Memory B cell (primary cell): Measurements from ENCODE around the gene PRRX2.
A peak's percentile ranks its signal among the peaks of the same experiment; 100 is the strongest.

Experiments used
- ATAC-seq: fragments of 150-1000 bp; cut with Tn5 transposase; 2 replicates; pipeline ENCODE4 v1.10.0; 2021; ENCODE audit warnings: low read depth, mild to moderate bottlenecking, moderate library complexity
- DNase-seq, 2 donors: peaks; one replicate each; pipeline ENCODE4 v3.0.0; 2022; ENCODE audit warnings: low spot score in 2 of 2
- H3K27ac Mint-ChIP-seq: one replicate; pipeline ENCODE4 v1.8.0; 2022; ENCODE audit warnings: mild to moderate bottlenecking, moderate library complexity, mixed read lengths
- H3K27me3 Mint-ChIP-seq: one replicate; pipeline ENCODE4 v1.8.0; 2022; ENCODE audit warnings: mixed read lengths
- H3K36me3 Mint-ChIP-seq: one replicate; pipeline ENCODE4 v1.8.0; 2022; ENCODE audit warnings: mild to moderate bottlenecking, mixed read lengths
- H3K4me1 Mint-ChIP-seq: one replicate; pipeline ENCODE4 v1.8.0; 2022; ENCODE audit warnings: mixed read lengths
- H3K4me3 Mint-ChIP-seq: one replicate; pipeline ENCODE4 v1.8.0; 2022; ENCODE audit warnings: mild to moderate bottlenecking, moderate library complexity, mixed read lengths
- H3K9me3 Mint-ChIP-seq: one replicate; pipeline ENCODE4 v1.8.0; 2022; ENCODE audit warnings: mixed read lengths

The PRRX2 gene

DNA sequence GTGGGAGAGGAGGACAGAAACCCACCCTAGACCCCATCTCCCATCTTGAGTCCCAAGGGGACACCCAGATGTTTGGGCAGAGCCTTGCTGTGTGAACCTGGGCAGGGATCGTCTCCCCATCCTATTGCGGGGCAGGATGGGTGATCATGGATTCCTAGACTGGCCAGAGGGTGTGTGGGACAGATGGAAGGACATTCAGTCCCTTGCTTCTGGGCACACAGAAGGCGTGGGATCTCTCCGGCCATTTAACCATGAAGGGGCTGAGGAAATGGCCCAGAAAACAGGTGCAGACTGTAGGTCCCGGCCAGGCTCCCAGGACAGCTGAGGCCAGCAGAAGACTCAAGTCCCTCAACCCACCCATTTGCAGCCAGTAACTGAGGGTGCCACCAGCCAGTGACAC, 57.5 kb downstream of the PRRX2 start:
- H3K27me3 Mint-ChIP-seq: peaks cover 12% of the 10 kb centered on the region
- no peak overlapping the region for H3K27ac Mint-ChIP-seq
- no peak overlapping the region for H3K4me3 Mint-ChIP-seq
- no peak for DNase-seq
- no peak for ATAC-seq
- no peaks in the 10 kb centered on the region for H3K4me1 Mint-ChIP-seq
- H3K9me3 Mint-ChIP-seq: no peaks in the 10 kb centered on the region
- no peaks in the 10 kb centered on the region for H3K36me3 Mint-ChIP-seq

DNA sequence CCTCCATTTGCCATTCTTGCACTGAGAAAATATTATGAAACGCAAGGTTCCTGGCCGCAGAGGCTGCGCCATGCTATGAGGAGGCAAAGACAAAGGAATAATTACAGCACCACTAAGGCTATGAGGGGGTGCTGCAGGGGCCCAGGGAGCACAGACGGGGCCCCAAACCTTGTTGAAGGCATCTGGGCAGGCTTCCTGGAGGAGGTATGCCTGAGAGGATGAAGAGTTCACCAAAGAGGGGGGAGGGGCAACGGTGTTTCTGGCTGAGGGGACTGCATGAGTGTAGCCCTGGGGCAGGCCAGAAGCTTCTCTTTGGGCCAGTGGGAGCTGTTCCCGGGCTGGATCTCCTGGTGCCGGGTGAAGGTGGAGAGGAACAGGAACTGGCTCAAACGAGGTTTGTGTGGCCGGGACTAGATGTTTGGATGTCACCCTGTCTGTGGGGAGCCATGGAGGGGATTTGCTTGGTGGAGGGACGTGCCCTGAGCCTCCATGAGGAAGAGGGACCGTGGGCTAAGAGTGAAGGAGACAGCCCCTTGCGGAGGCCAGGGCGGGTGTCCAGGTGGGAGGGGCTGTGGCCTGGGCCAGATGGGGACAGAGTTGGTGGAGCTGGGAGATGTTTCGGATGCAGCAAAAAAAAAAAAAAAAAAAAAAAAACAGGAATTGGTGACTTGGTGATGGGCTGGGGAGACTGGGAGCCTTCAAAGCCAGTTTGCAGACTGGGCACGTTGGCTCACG, 59.2 kb downstream of the PRRX2 start:
- ATAC-seq (no peak), DNase-seq (no peak)
- Mint-ChIP-seq H3K36me3 (no peaks in the 10 kb centered on the region), H3K27ac (no peak overlapping the region), H3K9me3 (no peaks in the 10 kb centered on the region), H3K27me3 (peaks cover 12% of the 10 kb centered on the region), H3K4me3 (no peak overlapping the region), H3K4me1 (no peaks in the 10 kb centered on the region)

DNA sequence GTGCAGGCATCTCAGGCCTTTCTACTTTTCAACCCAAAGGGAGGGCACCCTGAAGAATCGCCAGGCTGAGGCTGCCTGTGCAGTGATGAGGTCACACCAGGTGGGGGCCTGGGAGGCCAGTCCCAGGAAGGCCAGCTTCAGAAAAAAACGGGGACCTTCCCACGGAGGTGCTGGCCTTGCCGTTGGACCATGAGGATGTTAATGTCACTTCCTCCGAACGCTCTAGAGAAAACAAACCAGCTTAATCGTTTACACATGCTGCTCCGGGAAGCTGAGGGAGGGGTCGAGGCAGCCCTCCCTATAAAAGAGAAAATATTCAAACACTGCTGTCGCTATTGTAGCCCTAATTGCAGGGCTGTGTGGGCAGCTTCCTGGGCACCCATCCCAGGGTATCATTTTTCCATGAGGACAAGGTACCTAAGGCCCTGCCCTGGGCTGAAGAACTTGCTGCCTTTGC, 60.4 kb downstream of the PRRX2 start:
- Mint-ChIP-seq H3K36me3 (no peaks in the 10 kb centered on the region), H3K27ac (no peak overlapping the region), H3K4me1 (no peaks in the 10 kb centered on the region), H3K9me3 (no peaks in the 10 kb centered on the region), H3K27me3 (peaks cover 9% of the 10 kb centered on the region), H3K4me3 (no peak overlapping the region)
- DNase-seq: no peak
- ATAC-seq: no peak

DNA sequence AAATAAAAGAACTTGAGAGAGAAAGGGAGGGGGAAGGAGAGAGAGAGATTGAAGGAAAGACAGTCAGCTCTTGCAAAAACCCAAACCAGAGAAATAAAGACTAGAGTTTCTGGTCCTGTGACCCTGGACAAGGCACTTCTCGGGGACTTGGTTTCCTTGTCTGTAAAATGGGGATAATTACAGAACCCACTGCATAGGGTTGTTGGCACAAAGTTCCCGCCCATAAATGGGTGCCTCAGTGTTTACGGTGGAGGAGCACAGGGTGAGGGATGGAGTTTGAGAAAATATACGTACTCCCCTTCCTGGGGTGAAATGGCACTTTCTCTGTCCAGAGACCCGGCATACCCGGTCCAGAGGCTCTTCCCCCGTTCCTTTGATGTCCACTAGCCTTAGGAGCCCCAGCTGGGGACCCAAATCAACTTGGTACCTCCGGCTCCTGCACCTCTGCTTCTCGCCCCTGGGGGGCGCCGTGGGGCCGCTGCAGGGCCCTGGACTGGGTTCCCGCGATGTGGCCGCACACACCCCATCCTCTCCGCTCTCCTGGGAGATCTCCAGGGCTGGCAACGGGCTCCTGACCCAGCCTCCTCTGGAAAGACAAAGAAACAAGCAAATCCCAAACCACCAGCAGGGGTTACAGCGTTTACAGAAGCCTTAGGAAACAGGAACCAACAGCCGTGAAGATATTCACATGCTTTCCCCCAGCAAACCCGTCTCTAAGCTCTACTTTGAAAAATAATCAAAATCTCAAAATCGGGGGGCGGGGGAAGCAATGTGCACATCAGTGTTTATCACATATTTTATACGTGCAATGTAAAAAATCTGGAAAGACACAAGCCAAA, 61.1 kb downstream of the PRRX2 start:
- Mint-ChIP-seq H3K27ac (no peak overlapping the region), H3K4me1 (no peaks in the 10 kb centered on the region), H3K27me3 (peaks cover 12% of the 10 kb centered on the region), H3K9me3 (no peaks in the 10 kb centered on the region), H3K36me3 (no peaks in the 10 kb centered on the region), H3K4me3 (no peak overlapping the region)
- ATAC-seq (peak; percentile 81), DNase-seq (peak; percentile 51 to 59)

DNA sequence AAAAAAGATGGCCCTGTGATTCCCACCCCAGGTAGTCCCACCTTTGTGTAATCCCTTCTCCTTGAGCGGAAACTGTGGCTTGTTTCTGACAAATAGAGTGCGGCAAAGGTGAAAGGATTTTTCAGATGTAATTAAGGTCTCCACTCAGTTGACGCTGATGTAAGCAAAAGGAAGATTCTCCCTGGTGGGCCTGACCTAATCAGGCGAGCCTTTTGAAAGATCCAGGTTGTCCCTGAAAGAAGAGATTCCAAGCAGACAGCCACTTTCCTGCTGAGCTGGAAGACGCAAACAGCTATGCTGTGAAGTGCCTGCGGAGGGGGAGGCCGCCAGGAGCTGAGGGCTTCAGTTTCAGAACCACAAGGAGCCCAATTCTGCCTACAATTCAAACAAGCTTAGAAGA, 63.3 kb downstream of the PRRX2 start:
- DNase-seq (no peak), ATAC-seq (no peak)
- Mint-ChIP-seq H3K27ac (no peak overlapping the region), H3K9me3 (no peaks in the 10 kb centered on the region), H3K4me1 (no peaks in the 10 kb centered on the region), H3K36me3 (no peaks in the 10 kb centered on the region), H3K27me3 (peaks cover 12% of the 10 kb centered on the region), H3K4me3 (no peak overlapping the region)

DNA sequence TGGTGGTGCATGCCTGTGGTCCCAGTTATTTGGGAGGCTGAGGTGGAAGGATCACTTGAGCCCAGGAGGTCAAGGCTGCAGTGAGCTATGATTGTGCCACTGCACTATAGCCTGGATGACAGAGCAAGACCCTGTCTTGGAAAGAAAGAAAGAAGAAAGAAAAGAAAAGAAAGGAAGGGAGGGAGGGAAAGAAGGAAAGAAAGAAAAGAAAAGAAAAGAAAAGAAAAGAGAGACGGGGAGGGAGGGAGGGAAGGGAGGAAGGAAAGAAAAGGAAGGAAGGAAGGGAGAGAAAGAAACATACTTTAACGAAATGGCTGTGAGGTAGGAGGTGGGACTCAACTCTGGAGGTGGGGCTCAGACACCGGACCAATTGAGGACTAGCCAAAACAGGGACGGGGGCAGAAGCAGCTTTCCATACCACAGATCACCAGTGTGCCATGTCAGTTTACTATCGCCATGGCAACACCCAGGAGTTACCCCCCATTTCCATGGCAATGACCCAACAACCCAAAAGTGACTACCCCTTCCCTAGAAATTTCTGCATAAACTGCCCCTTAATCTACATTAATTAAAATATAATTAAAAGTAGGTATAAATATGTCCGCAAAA, 66.1 kb downstream of the PRRX2 start:
- ATAC-seq: no peak
- no peaks in the 10 kb centered on the region for H3K36me3 Mint-ChIP-seq
- H3K4me3 Mint-ChIP-seq: no peak overlapping the region
- no peaks in the 10 kb centered on the region for H3K9me3 Mint-ChIP-seq
- no peak overlapping the region for H3K27ac Mint-ChIP-seq
- DNase-seq: no peak
- no peaks in the 10 kb centered on the region for H3K4me1 Mint-ChIP-seq
- peaks cover 11% of the 10 kb centered on the region for H3K27me3 Mint-ChIP-seq

DNA sequence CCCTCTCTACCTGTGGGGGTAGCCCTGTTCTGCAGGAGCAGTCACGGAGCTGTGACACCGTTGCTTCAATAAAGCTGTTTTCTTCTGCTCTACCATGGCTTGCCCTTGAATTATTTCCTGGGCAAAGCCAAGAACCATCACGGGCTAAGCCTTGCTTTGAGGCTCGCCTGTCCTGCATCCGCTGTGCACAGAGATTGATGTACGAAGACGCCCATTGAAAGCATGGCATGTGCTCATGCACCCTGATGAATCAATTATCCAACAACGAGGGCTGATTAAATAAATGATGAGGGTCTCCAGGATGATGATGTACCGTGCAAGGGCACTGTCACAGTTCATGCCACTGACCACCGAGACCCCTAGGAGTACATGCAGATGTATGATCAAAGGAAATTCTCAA, 66.7 kb downstream of the PRRX2 start:
- ATAC-seq (no peak), DNase-seq (no peak)
- Mint-ChIP-seq H3K4me1 (peaks cover 2% of the 10 kb centered on the region), H3K27me3 (peaks cover 12% of the 10 kb centered on the region), H3K9me3 (no peaks in the 10 kb centered on the region), H3K27ac (no peak overlapping the region), H3K4me3 (no peak overlapping the region), H3K36me3 (no peaks in the 10 kb centered on the region)

DNA sequence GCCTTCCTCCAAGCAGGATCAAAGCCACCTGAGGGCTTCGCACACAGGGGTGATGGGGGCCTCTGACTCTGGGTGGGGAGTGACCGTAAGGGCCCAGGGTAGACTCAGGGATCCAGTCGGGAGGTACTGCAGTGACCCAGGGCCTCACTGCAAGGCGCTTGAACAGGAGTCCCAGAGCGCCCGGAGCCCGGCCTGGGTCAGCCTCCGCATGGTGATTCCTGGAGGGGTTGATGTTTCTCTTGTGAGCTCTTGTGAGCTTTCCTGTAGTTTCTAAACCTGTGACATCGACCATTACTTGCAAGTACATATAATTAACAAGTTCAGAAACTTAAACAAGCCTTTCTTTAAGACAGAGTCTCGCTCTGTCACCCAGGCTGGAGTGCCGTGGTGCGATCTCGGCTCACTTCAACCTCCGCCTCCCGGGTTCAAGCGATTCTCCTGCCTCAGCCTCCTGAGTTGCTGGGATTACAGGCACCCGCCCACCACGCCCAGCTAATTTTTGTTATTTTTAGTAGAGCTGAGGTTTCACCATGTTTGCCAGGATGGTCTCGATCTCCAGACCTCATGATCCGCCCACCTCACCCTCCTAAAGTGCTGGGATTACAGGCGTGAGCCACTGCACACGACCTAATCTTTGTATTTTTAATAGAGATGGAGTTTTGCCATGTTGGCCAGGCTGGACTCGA, 67.6 kb downstream of the PRRX2 start:
- Mint-ChIP-seq H3K4me1 (peaks cover 3% of the 10 kb centered on the region), H3K27ac (no peak overlapping the region), H3K9me3 (no peaks in the 10 kb centered on the region), H3K4me3 (no peak overlapping the region), H3K36me3 (no peaks in the 10 kb centered on the region), H3K27me3 (peaks cover 9% of the 10 kb centered on the region)
- no peak for DNase-seq
- ATAC-seq: no peak

DNA sequence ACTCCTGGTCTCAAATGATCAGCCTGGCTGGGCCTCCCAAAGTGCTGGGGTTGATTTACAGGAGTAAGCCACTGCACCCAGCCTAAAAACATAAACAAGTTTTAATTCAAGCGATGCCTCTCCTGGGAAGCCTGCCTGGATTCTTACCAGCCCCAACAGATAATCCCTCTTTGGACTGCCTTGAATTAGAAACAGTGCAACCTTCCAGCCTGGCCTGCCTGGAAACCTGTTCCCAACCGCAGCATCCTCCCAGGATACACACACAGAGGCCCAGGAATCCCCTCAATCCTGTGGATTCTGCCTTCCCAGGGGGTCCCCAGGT, 68.1 kb downstream of the PRRX2 start:
- H3K4me3 Mint-ChIP-seq: no peak overlapping the region

DNA sequence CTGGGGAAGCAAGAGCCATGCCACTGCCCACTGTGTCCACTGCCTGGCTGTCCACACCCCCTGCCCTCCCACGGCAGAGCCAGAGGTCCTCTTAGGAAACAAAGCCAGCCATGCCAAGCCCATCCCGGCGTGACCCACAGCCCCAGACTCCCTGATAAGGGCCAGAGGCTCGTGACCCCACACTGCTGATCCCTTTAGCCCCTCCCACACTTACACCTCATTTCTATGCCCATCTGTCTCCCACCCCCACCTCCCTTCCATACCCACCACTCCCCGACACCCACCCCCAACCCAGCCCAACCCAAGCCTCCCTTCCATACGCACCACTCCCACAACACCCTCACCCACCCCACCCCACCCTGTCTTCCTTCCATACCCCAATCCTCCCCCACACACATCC, 70.1 kb downstream of the PRRX2 start:
- ATAC-seq (no peak), DNase-seq (no peak)
- H3K27me3 Mint-ChIP-seq: peaks cover 10% of the 10 kb centered on the region
- no peak overlapping the region for H3K4me3 Mint-ChIP-seq
- H3K4me1 Mint-ChIP-seq: peaks cover 3% of the 10 kb centered on the region
- no peak overlapping the region for H3K27ac Mint-ChIP-seq
- no peaks in the 10 kb centered on the region for H3K36me3 Mint-ChIP-seq
- no peaks in the 10 kb centered on the region for H3K9me3 Mint-ChIP-seq

More for the DNA sequence above, 68.1 kb downstream of the PRRX2 start:
- Mint-ChIP-seq H3K27me3 (peaks cover 9% of the 10 kb centered on the region), H3K27ac (no peak overlapping the region), H3K4me1 (peaks cover 3% of the 10 kb centered on the region), H3K9me3 (no peaks in the 10 kb centered on the region), H3K36me3 (no peaks in the 10 kb centered on the region)
- no peak for ATAC-seq
- DNase-seq: no peak

DNA sequence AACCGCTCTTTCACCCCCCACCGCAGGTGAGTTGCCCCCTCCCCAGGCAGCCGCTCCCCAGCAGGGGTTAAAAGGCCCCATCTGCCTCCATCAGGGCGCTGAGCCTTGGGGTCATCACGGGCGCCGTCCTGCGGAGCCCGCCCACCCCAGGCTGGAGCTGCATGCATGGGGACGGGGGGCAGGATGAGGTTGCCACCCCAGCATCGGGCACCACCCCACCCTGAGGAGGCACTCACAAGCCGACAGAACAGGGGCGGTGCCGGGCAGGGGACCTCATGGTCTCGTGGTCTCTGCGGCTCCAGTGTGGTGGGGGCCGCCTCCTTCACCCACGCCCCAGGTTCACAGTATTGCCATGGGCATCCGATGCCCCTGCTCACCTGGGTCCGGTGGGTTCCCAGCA, 70.9 kb downstream of the PRRX2 start:
- no peaks in the 10 kb centered on the region for H3K9me3 Mint-ChIP-seq
- H3K4me1 Mint-ChIP-seq: peaks cover 3% of the 10 kb centered on the region
- no peak overlapping the region for H3K27ac Mint-ChIP-seq
- no peaks in the 10 kb centered on the region for H3K36me3 Mint-ChIP-seq
- no peak for DNase-seq
- H3K4me3 Mint-ChIP-seq: no peak overlapping the region
- ATAC-seq: no peak
- peaks cover 9% of the 10 kb centered on the region for H3K27me3 Mint-ChIP-seq

DNA sequence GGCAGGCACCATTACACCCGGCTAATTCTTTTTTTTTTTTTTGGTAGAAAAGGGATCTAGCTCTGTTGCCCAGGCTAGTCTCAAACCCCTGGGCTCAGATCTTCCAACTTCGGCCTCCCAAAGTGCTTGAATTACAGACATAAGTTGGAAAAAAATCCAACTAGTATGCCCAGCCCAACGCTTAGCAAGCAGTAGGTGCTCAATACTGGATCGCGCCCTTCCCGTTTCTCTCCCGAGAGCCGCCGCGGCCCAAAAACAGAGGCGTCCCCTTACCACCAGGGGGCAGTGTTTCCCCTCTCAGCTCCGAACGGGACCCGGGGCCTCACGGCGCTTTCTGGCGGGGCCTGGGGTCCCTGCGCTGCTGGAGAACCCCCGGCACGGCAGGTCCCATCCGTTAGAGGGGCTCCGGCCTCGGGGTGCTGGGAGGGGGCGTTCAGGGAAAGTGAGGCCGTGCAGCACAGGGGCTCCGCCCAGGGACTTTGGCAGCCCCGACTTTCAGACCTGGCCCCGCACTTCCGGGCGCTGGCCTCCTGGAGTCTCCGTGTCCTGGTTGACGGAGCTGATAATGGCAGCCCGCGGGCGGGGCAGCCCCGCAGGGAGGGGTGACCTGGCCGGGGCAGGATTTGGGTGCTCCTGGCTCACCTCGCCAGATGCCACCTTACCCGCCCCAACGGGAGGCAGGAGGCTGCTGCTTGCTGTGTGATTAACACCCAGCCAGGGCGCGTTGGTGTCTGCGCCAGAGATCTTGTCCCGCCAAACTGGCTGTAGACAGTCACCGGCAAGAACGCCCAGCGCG, 72.2 kb downstream of the PRRX2 start:
- Mint-ChIP-seq H3K4me3 (peak overlapping the region; percentile 72), H3K27me3 (peaks cover 7% of the 10 kb centered on the region), H3K27ac (no peak overlapping the region), H3K9me3 (no peaks in the 10 kb centered on the region), H3K36me3 (no peaks in the 10 kb centered on the region), H3K4me1 (peaks cover 3% of the 10 kb centered on the region)
- DNase-seq (peak; percentile 88 to 92), ATAC-seq (peak; percentile 91)

DNA sequence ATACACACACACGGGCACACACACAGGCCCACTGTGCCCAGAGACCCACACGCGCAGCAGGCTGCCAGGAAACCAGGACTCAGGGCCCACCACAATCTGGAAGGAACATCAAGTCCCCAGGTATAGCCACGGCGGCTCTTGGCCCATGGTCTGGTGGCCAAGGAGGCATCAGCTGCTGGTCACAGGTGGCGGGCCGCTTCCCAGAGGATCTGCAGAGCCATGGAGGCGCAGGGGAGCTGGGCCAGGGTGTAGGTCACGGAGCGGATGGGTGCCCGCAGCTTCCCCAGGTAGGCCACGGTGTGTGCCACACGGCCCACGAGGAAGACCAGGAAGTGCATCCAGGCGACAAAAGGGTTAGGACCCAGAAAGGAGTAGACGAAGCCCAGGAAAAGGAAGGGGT, 74.0 kb downstream of the PRRX2 start:
- no peaks in the 10 kb centered on the region for H3K36me3 Mint-ChIP-seq
- ATAC-seq: no peak
- peaks cover 3% of the 10 kb centered on the region for H3K4me1 Mint-ChIP-seq
- no peak overlapping the region for H3K27ac Mint-ChIP-seq
- no peaks in the 10 kb centered on the region for H3K9me3 Mint-ChIP-seq
- peaks cover 8% of the 10 kb centered on the region for H3K27me3 Mint-ChIP-seq
- H3K4me3 Mint-ChIP-seq: no peak overlapping the region
- DNase-seq: no peak
